ENCODE measurements around the gene SURF2. TPM values are rescaled to one million over a fixed set of nuclear protein-coding genes. Genes with fewer than 3 reads are reported as not detected.
"Not testable (repeated sequence)": the region's sequence is repeated elsewhere in the genome, so short reads cannot be mapped to it uniquely, and the experiment has no call there.

SURF2 gene
- total RNA-seq, 1 donor: 12.5 TPM

- no peak for DNase-seq (ENCODE audit: low read depth)
- TF ChIP-seq CTCF (IDR thresholded peaks at IDR 0.05; ENCODE audit: insufficient read depth, low read length): no peak
- no peak overlapping the region for H3K4me3 ChIP-seq (ENCODE audit: low read depth, low read length)
Measured at GRCh38 chr9:133385452-133385851, 29.1 kb downstream of the SURF2 start.

DNA sequence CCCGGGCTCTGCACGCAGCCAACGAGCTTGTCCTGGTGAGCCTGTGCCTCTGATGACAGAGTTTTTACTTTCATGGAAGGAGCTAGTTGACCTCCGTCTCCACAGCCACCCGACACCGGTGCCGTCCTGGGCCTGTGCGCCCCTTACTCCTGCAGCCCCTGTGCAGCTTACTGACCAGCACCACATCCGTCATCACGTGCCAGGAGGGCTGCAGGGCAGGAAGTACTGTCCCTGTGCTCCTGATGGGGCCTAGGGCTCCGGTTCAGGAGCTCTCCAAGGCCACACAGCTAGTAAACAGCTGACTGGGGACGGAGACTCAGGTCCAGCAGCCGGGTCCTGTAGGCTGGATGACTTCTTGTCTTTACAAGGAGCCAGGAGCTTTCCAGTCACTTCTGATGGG is 30.0 kb downstream of the SURF2 start:
- TF ChIP-seq CTCF (IDR thresholded peaks at IDR 0.05; ENCODE audit: insufficient read depth, low read length): no peak
- H3K4me3 ChIP-seq (ENCODE audit: low read depth, low read length): no peak overlapping the region
- DNase-seq (ENCODE audit: low read depth): no peak

DNA sequence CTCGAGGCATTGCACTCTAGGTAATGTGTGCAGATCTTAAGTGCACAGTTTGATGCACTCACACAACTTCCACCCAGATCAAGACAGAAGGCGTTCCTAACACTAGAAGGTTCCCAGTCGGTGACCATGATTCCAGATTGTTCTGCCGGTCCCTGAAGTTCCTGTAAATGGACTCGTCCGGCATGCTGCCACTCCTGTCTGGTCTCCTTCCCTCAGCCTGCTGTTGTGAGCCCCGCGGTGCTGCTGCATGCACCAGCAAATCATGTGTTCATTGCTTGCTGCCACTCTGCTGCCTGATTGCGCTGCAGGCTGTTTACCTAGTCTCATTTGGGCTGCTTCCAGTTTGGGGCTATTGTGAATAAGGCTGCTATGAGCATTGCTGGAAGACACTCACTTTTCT is 31.3 kb downstream of the SURF2 start:
- no peak for DNase-seq (ENCODE audit: low read depth)
- no peak overlapping the region for H3K4me3 ChIP-seq (ENCODE audit: low read depth, low read length)
- no peak for TF ChIP-seq CTCF (IDR thresholded peaks at IDR 0.05; ENCODE audit: insufficient read depth, low read length)

DNA sequence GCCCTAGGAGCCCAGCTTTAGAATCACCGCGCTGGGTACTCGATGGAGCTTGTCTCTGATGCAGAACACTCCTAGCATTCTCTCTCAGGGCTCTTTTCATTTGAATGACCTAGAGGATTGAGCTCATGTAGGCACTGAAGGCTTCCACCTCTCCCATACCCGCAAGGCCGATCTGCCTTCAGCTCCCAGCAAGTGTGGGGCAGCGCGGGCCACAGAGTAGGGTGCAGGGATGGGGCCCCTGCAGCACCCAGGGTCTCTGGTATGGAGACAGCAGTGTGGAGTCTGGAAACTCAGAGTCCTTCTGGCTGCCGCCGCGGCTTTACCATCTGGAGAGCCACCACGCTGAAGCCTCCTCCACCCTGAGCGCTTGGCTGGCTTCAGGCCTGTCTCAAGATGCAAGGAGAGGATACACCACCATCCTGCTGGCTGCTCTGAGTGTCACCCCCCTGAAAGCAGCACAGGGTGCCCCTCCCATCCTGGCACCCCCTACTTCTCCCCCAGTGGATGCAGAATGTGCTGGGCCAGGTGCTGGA is 32.7 kb downstream of the SURF2 start:
- DNase-seq (ENCODE audit: low read depth): no peak
- no peak for TF ChIP-seq CTCF (IDR thresholded peaks at IDR 0.05; ENCODE audit: insufficient read depth, low read length)
- H3K4me3 ChIP-seq (ENCODE audit: low read depth, low read length): no peak overlapping the region

GRCh38 chr9:133389562-133389961 is 33.2 kb downstream of the SURF2 start:
- no peak for TF ChIP-seq CTCF (IDR thresholded peaks at IDR 0.05; ENCODE audit: insufficient read depth, low read length)
- no peak overlapping the region for H3K4me3 ChIP-seq (ENCODE audit: low read depth, low read length)
- no peak for DNase-seq (ENCODE audit: low read depth)

- TF ChIP-seq CTCF (IDR thresholded peaks at IDR 0.05; ENCODE audit: insufficient read depth, low read length): no peak
- no peak for DNase-seq (ENCODE audit: low read depth)
- no peak overlapping the region for H3K4me3 ChIP-seq (ENCODE audit: low read depth, low read length)
Measured at GRCh38 chr9:133390713-133391112, 34.4 kb downstream of the SURF2 start.

GRCh38 chr9:133391449-133391848 is 35.1 kb downstream of the SURF2 start:
- DNase-seq (ENCODE audit: low read depth); H3K4me3 ChIP-seq (ENCODE audit: low read depth, low read length): not testable (repeated sequence)

GRCh38 chr9:133392308-133392707 is 36.0 kb downstream of the SURF2 start:
- DNase-seq (ENCODE audit: low read depth): not testable (repeated sequence)

More at GRCh38 chr9:133392308-133392707, 36.0 kb downstream of the SURF2 start:
- H3K4me3 ChIP-seq (ENCODE audit: low read depth, low read length): not testable (repeated sequence)
